ENCODE results near the gene SOD3. TPM values are rescaled to one million over a fixed set of nuclear protein-coding genes. Genes with fewer than 3 reads are reported as not detected.

The SOD3 gene
- total RNA-seq, 1 donor from 2014 or later, result 1.6 TPM

- Mint-ChIP-seq H3K4me3 (ENCODE audit: unreplicated experiment) (no peak overlapping the region), H3K4me1 (ENCODE audit: unreplicated experiment) (peaks cover 4% of the 10 kb centered on the region), H3K27ac (ENCODE audit: unreplicated experiment) (no peak overlapping the region), H3K27me3 (ENCODE audit: unreplicated experiment) (no peaks in the 10 kb centered on the region), H3K9me3 (ENCODE audit: unreplicated experiment) (no peaks in the 10 kb centered on the region), H3K36me3 (ENCODE audit: low read depth, unreplicated experiment) (no peaks in the 10 kb centered on the region)
- no peak for DNase-seq (ENCODE audit: low spot score)
- no peak for TF ChIP-seq CTCF (IDR thresholded peaks at IDR 0.05; ENCODE audit: unreplicated experiment)
Measured at GRCh38 chr4:24774452-24774851, 20.9 kb upstream of the SOD3 start.

GRCh38 chr4:24775032-24775605 is 20.3 kb upstream of the SOD3 start:
- Mint-ChIP-seq H3K4me3 (ENCODE audit: unreplicated experiment) (no peak overlapping the region), H3K27ac (ENCODE audit: unreplicated experiment) (no peak overlapping the region), H3K36me3 (ENCODE audit: low read depth, unreplicated experiment) (no peaks in the 10 kb centered on the region), H3K9me3 (ENCODE audit: unreplicated experiment) (no peaks in the 10 kb centered on the region), H3K4me1 (ENCODE audit: unreplicated experiment) (peaks cover 3% of the 10 kb centered on the region), H3K27me3 (ENCODE audit: unreplicated experiment) (no peaks in the 10 kb centered on the region)
- no peak for TF ChIP-seq CTCF (IDR thresholded peaks at IDR 0.05; ENCODE audit: unreplicated experiment)
- DNase-seq (ENCODE audit: low spot score), result no peak

GRCh38 chr4:24775750-24776149 is 19.6 kb upstream of the SOD3 start:
- no peak for TF ChIP-seq CTCF (IDR thresholded peaks at IDR 0.05; ENCODE audit: unreplicated experiment)
- H3K4me3 Mint-ChIP-seq (ENCODE audit: unreplicated experiment), result no peak overlapping the region
- H3K4me1 Mint-ChIP-seq (ENCODE audit: unreplicated experiment), result no peaks in the 10 kb centered on the region
- no peaks in the 10 kb centered on the region for H3K36me3 Mint-ChIP-seq (ENCODE audit: low read depth, unreplicated experiment)
- H3K9me3 Mint-ChIP-seq (ENCODE audit: unreplicated experiment), result no peaks in the 10 kb centered on the region
- H3K27ac Mint-ChIP-seq (ENCODE audit: unreplicated experiment), result no peak overlapping the region
- H3K27me3 Mint-ChIP-seq (ENCODE audit: unreplicated experiment), result no peaks in the 10 kb centered on the region
- DNase-seq (ENCODE audit: low spot score), result no peak

- no peak for DNase-seq (ENCODE audit: low spot score)
- H3K4me1 Mint-ChIP-seq (ENCODE audit: unreplicated experiment), result no peaks in the 10 kb centered on the region
- no peaks in the 10 kb centered on the region for H3K36me3 Mint-ChIP-seq (ENCODE audit: low read depth, unreplicated experiment)
- no peak overlapping the region for H3K27ac Mint-ChIP-seq (ENCODE audit: unreplicated experiment)
- H3K4me3 Mint-ChIP-seq (ENCODE audit: unreplicated experiment), result no peak overlapping the region
- no peaks in the 10 kb centered on the region for H3K27me3 Mint-ChIP-seq (ENCODE audit: unreplicated experiment)
- no peak for TF ChIP-seq CTCF (IDR thresholded peaks at IDR 0.05; ENCODE audit: unreplicated experiment)
- no peaks in the 10 kb centered on the region for H3K9me3 Mint-ChIP-seq (ENCODE audit: unreplicated experiment)
Measured at GRCh38 chr4:24777536-24778463, 17.6 kb upstream of the SOD3 start.

All from endothelial cell (in vitro differentiated cells).